Measurements from ENCODE around the gene ZFHX3. TPM values are rescaled to one million over a fixed set of nuclear protein-coding genes. Genes with fewer than 3 reads are reported as not detected.

The ZFHX3 gene
- total and polyA plus RNA-seq, 2 experiments from 2014 or later: 2.8 to 3.9 TPM

DNA sequence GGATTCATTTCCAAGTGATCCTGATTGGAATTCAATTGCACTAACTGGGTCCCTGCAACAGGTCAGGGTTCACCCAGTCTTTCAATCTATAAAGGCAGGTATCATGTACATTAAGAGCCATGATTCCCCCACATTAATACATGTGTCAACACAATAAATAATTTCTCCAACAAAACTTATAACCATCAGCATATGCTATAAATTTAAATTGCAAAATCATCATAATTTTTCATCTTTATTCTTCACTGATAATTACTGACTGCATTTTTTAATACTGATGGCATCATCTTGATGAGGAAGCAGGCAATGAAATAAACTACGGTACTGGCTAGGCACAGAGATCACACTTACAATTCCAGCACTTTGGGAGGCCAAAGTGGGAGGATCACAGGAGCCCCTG lies 59.4 kb downstream of the ZFHX3 start:
- Histone ChIP-seq H3K79me2 (ENCODE audit: insufficient read depth) (peaks cover 86% of the 10 kb centered on the region), H3F3A (ENCODE audit: insufficient read depth) (peaks cover 42% of the 10 kb centered on the region), H3K27ac (peak overlapping the region; percentile 90), H3K4me3 (no peak overlapping the region), H4K20me1 (ENCODE audit: insufficient read depth) (no peaks in the 10 kb centered on the region), H3K9me2 (ENCODE audit: insufficient read depth) (no peaks in the 10 kb centered on the region), H3K4me2 (ENCODE audit: unreplicated experiment) (no peak overlapping the region), H3K9me3 (ENCODE audit: low read depth) (no peaks in the 10 kb centered on the region), H2AFZ (no peak overlapping the region), H3K36me3 (ENCODE audit: low read depth) (no peaks in the 10 kb centered on the region), H3K9ac (peak overlapping the region; percentile 31; the same call in 1 of the 2 replicates), H3K27me3 (replicated peaks; ENCODE audit: insufficient read depth) (no peaks in the 10 kb centered on the region), H3K4me1 (ENCODE audit: insufficient read depth) (peaks cover 53% of the 10 kb centered on the region)
- in situ Hi-C loops (cut with MboI): no loop called here
- TF ChIP-seq EZH2phosphoT487 (IDR thresholded peaks at IDR 0.05; ENCODE audit: insufficient read depth, low read depth) (no peak), EZH2 (IDR thresholded peaks at IDR 0.05; ENCODE audit: insufficient read depth, poor library complexity, severe bottlenecking) (no peak)
- WGBS, 2 experiments (ENCODE audit: low coverage in 1 of 2, low lambda C conversion rate in 2 of 2, missing lambda C conversion rate in 2 of 2): 51 to 55% methylated on average over 1 of the region's 1 CpG
- DNase-seq: no peak

DNA sequence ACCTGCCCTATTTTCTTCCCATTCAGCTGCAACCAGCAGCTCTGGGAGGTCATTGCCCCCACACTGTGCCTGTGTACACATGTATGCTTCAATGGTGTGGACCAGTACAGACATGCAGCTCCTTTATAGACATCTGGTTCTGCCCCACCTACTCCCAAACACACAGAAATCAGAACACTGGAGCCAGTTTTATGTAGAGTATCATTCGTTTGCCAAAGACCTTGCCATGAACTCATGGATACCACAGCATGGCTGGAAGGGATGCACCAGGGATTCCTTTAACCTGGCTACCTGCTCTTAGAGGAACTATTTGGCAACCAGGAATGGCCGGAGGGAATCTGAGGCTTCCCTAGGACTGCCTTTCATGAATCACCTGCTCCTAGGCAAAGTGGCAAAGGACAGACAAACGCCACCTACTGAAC lies 60.4 kb downstream of the ZFHX3 start:
- Histone ChIP-seq H3K27me3 (replicated peaks; ENCODE audit: insufficient read depth) (no peaks in the 10 kb centered on the region), H3K79me2 (ENCODE audit: insufficient read depth) (peaks cover 86% of the 10 kb centered on the region), H3K4me1 (ENCODE audit: insufficient read depth) (peaks cover 52% of the 10 kb centered on the region), H3K36me3 (ENCODE audit: low read depth) (no peaks in the 10 kb centered on the region), H3K4me2 (ENCODE audit: unreplicated experiment) (no peak overlapping the region), H3K9ac (no peak overlapping the region), H3K4me3 (no peak overlapping the region), H3K27ac (no peak overlapping the region), H3K9me3 (ENCODE audit: low read depth) (no peaks in the 10 kb centered on the region), H4K20me1 (ENCODE audit: insufficient read depth) (no peaks in the 10 kb centered on the region), H3F3A (ENCODE audit: insufficient read depth) (peaks cover 42% of the 10 kb centered on the region), H2AFZ (no peak overlapping the region), H3K9me2 (ENCODE audit: insufficient read depth) (no peaks in the 10 kb centered on the region)
- in situ Hi-C loops (cut with MboI): no loop called here
- 90 to 97% methylated on average over 3 of the region's 3 CpGs for WGBS, 2 experiments (ENCODE audit: low coverage in 1 of 2, low lambda C conversion rate in 2 of 2, missing lambda C conversion rate in 2 of 2)
- DNase-seq: no peak
- TF ChIP-seq EZH2 (IDR thresholded peaks at IDR 0.05; ENCODE audit: insufficient read depth, poor library complexity, severe bottlenecking) (no peak), EZH2phosphoT487 (IDR thresholded peaks at IDR 0.05; ENCODE audit: insufficient read depth, low read depth) (no peak)

DNA sequence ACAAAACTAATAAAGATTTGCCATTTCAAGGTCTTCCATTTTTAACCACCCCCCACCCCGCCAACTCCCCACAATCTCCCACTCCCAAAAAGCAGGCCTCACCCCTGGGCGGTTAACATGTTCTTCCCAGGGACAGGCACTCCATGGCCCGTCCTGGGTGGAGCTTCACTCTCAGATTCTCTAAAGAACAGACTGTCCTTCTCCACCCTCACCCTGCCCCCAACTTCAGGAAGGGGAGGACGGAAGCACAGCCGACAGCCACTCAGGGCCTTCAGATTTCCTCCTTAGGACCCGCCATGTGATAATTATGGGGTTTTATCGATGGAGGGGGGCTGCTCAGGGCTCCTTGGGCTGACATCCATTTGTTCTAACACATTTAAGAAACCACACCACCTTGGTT lies 61.9 kb downstream of the ZFHX3 start:
- Histone ChIP-seq H3K9me3 (ENCODE audit: low read depth) (no peaks in the 10 kb centered on the region), H3K4me3 (peak overlapping the region; percentile 57; the same call in 1 of the 2 replicates), H3F3A (ENCODE audit: insufficient read depth) (peaks cover 42% of the 10 kb centered on the region), H3K27me3 (replicated peaks; ENCODE audit: insufficient read depth) (no peaks in the 10 kb centered on the region), H3K4me2 (ENCODE audit: unreplicated experiment) (peak overlapping the region; percentile 75), H3K27ac (peak overlapping the region; percentile 74), H3K36me3 (ENCODE audit: low read depth) (no peaks in the 10 kb centered on the region), H3K4me1 (ENCODE audit: insufficient read depth) (peaks cover 37% of the 10 kb centered on the region), H2AFZ (no peak overlapping the region), H3K9ac (peak overlapping the region; percentile 64), H3K9me2 (ENCODE audit: insufficient read depth) (no peaks in the 10 kb centered on the region), H3K79me2 (ENCODE audit: insufficient read depth) (peaks cover 86% of the 10 kb centered on the region), H4K20me1 (ENCODE audit: insufficient read depth) (no peaks in the 10 kb centered on the region)
- WGBS, 2 experiments (ENCODE audit: low coverage in 1 of 2, low lambda C conversion rate in 2 of 2, missing lambda C conversion rate in 2 of 2): 13 to 25% methylated on average over 7 of the region's 7 CpGs
- TF ChIP-seq EZH2 (IDR thresholded peaks at IDR 0.05; ENCODE audit: insufficient read depth, poor library complexity, severe bottlenecking): no peak
- TF ChIP-seq EZH2phosphoT487 (IDR thresholded peaks at IDR 0.05; ENCODE audit: insufficient read depth, low read depth): no peak
- in situ Hi-C loops (cut with MboI): no loop called here
- DNase-seq: peak; percentile 33

DNA sequence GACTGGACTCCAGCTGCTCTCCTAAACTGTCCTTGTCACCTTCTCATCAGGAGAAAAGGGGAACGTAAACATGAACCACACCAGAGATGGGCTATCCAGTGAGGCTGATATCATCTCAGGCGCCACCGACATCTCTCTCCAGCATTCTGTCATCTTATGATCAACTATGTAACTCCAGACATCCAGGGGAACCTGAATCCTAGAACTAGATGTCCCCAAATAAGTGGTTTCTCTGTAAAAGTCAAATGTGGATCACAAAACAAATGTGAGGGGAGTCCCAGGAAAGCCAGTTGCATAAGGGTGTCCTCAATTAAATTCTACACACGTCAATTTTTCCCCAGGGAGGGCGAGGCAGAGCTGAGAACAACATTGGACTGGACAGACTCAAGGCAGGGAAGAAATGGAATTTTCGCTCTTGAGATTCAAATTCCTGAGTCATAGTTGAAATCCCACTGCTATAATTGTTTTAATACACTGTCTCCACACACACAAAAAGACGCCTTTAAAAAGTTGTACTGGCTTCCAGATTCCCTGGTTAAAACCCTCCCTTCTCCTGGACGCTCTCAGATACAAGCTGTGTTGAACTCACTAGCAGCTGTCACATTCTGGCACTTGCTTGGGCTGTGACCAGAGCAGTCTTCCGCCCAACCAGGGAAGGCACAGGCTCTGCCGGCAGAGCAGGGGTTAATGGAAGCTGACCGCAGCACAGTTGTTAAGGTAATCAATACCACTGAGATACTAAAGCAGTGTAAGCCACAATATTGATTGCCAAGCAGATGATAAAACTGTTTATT lies 62.6 kb downstream of the ZFHX3 start:
- Histone ChIP-seq H3K4me2 (ENCODE audit: unreplicated experiment) (peak overlapping the region; percentile 75), H3K79me2 (ENCODE audit: insufficient read depth) (peaks cover 87% of the 10 kb centered on the region)

More for the DNA sequence above, 62.6 kb downstream of the ZFHX3 start:
- Histone ChIP-seq H3K27me3 (replicated peaks; ENCODE audit: insufficient read depth) (no peaks in the 10 kb centered on the region), H3K27ac (peak overlapping the region; percentile 74), H2AFZ (no peak overlapping the region), H3K4me3 (peak overlapping the region; percentile 57), H3F3A (ENCODE audit: insufficient read depth) (peaks cover 37% of the 10 kb centered on the region), H3K9me2 (ENCODE audit: insufficient read depth) (no peaks in the 10 kb centered on the region), H3K4me1 (ENCODE audit: insufficient read depth) (peaks cover 31% of the 10 kb centered on the region), H3K36me3 (ENCODE audit: low read depth) (no peaks in the 10 kb centered on the region), H4K20me1 (ENCODE audit: insufficient read depth) (no peaks in the 10 kb centered on the region), H3K9me3 (ENCODE audit: low read depth) (no peaks in the 10 kb centered on the region), H3K9ac (peak overlapping the region; percentile 64)
- no peak for TF ChIP-seq EZH2phosphoT487 (IDR thresholded peaks at IDR 0.05; ENCODE audit: insufficient read depth, low read depth)
- TF ChIP-seq EZH2 (IDR thresholded peaks at IDR 0.05; ENCODE audit: insufficient read depth, poor library complexity, severe bottlenecking): no peak
- peak; percentile 83 for DNase-seq
- WGBS, 2 experiments (ENCODE audit: low coverage in 1 of 2, low lambda C conversion rate in 2 of 2, missing lambda C conversion rate in 2 of 2): 13 to 16% methylated on average over 11 of the region's 11 CpGs
- in situ Hi-C loops (cut with MboI): no loop called here

Measured in GM23248 (cell line).